Measurements from ENCODE around the gene LRRC23. TPM values are rescaled to one million over a fixed set of nuclear protein-coding genes. Genes with fewer than 3 reads are reported as not detected.
"Not testable (repeated sequence)": the region's sequence is repeated elsewhere in the genome, so short reads cannot be mapped to it uniquely, and the experiment has no call there.

LRRC23 gene
- total RNA-seq, 1 donor from 2014 or later: 14.5 TPM

DNA sequence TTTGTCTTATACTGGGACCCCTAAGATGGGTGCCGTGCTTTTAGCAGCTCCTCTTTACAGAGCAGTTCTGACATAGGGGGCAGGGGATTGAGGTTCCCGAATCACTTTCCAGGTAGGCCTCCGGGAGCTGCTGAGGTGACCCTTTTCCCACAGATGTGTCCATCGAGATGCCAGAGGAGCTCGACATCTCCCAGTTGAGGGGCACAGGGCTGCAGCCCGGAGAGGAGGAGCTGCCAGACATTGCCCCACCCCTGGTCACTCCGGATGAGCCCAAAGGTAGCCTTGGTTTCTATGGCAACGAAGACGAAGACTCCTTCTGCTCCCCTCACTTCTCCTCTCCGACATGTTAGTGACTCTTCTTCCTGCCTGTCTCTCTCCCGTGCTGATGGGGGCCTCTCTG lies 41.6 kb upstream of the LRRC23 start:
- TF ChIP-seq, protein P1, sequence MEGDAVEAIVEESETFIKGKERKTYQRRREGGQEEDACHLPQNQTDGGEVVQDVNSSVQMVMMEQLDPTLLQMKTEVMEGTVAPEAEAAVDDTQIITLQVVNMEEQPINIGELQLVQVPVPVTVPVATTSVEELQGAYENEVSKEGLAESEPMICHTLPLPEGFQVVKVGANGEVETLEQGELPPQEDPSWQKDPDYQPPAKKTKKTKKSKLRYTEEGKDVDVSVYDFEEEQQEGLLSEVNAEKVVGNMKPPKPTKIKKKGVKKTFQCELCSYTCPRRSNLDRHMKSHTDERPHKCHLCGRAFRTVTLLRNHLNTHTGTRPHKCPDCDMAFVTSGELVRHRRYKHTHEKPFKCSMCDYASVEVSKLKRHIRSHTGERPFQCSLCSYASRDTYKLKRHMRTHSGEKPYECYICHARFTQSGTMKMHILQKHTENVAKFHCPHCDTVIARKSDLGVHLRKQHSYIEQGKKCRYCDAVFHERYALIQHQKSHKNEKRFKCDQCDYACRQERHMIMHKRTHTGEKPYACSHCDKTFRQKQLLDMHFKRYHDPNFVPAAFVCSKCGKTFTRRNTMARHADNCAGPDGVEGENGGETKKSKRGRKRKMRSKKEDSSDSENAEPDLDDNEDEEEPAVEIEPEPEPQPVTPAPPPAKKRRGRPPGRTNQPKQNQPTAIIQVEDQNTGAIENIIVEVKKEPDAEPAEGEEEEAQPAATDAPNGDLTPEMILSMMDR (conservative IDR thresholded peaks at IDR 0.05; ENCODE audit: low read depth, low read length): no peak
- H3K4me3 ChIP-seq (ENCODE audit: low read depth, low read length): no peak overlapping the region
- no peak for DNase-seq (ENCODE audit: low read depth)

DNA sequence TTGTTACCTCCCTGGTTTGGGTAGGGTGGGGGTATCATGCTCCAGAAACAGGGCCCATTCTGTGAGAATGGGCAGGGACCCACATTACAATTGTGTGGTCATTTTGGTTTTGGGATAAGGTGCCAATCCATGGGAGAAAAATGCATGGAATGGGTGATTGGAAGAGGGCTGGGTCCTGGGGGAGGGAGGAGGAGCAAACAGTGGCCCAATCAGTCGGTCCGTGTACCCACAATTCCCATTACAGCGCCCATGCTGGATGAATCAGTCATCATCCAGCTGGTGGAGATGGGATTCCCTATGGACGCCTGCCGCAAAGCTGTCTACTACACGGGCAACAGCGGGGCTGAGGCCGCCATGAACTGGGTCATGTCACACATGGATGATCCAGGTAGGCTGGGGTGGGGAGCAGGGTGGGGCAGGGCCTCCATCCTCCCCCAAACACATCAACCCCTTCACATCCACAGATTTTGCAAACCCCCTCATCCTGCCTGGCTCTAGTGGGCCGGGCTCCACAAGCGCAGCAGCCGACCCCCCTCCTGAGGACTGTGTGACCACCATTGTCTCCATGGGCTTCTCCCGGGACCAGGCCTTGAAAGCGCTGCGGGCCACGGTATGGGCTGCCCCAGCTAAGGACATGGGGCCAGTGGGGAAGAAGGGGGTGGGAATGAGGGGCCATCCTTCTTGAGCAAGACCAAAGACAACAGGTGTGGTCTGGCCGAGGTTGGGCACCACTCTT lies 40.9 kb upstream of the LRRC23 start:
- DNase-seq (ENCODE audit: low read depth): no peak
- no peak overlapping the region for H3K4me3 ChIP-seq (ENCODE audit: low read depth, low read length)
- TF ChIP-seq, protein P1 (conservative IDR thresholded peaks at IDR 0.05; ENCODE audit: low read depth, low read length): no peak

DNA sequence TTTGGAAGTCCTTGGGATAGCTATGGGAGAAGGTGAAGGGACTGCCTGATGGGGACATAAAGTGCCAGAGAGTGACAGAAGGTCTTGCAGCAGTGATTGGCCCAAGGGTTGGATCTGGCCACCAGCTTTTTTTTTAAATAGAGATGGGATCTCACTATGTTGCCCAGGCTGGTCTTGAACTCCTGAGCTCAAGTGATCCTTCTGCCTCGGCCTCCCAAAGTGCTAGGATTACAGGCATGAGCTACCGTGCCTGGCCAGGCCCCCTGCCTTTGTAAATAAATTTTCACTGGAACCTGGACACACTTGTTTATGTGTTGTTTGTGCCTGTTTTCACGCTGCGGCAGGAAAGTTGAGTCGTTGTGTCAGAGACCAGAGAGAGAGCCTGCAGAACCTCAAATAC lies 39.3 kb upstream of the LRRC23 start:
- not testable (repeated sequence) for H3K4me3 ChIP-seq (ENCODE audit: low read depth, low read length); DNase-seq (ENCODE audit: low read depth)

DNA sequence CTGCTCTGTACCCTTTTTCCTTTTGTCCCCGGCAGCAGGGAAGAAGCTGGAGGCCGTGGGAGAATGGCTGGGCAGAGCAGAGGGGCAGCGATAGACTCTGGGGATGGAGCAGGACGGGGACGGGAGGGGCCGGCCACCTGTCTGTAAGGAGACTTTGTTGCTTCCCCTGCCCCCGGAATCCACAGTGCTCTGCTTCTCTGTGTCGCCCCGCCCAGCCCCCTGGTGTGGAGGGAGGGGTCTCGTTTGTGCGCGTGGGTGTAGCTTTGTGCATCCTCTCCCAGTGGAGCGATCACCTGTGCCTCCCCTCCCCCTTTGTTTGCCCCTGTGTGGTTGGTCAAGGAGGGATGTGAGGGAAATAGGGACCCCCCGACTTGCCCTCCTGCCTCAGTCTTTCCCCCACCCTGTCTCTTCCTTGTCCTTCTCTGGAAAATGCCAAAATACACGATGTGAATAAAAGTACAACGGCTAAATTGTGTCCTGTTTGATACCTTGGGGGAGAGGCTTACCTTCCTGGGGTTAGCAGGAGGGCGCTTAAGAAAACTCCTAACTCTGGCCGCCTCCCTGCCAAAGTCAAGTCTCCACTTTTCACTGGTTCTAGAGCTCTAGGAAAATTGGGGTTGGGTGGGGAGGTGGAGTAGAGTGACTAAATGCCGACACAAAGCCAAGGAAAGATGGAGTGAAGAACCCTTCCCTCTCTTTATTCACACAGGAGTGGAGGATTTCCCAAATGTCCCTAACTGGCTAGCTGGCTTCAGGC lies 38.3 kb upstream of the LRRC23 start:
- DNase-seq (ENCODE audit: low read depth): no peak
- TF ChIP-seq, protein P1 (conservative IDR thresholded peaks at IDR 0.05; ENCODE audit: low read depth, low read length): no peak
- H3K4me3 ChIP-seq (ENCODE audit: low read depth, low read length): peak overlapping the region; percentile 89

DNA sequence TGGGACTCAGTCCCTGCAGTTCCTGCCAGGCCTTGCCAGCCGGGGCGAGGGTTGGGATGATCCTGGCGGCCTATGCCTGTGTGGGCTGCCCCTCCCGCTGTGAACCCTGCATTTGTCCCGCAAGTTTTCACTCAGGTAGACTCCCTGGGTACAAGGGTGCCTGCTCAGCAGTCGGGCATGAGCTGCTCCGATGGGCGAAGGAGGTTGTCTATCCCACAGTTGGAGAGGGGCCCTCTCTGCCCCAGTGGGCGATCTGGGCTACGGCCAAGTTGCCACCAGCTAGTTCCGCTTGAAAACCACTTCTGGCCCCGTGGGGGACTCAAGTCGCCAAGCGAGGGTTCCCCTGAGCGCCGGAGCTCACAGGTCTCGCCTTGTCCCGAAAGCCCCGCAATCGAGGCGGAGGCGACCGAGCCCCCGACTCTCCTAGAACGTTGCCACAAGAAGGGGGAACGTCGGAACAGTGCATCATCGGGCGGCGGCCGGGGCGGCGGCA lies 37.7 kb upstream of the LRRC23 start:
- TF ChIP-seq, protein P1 (conservative IDR thresholded peaks at IDR 0.05; ENCODE audit: low read depth, low read length): no peak

DNA sequence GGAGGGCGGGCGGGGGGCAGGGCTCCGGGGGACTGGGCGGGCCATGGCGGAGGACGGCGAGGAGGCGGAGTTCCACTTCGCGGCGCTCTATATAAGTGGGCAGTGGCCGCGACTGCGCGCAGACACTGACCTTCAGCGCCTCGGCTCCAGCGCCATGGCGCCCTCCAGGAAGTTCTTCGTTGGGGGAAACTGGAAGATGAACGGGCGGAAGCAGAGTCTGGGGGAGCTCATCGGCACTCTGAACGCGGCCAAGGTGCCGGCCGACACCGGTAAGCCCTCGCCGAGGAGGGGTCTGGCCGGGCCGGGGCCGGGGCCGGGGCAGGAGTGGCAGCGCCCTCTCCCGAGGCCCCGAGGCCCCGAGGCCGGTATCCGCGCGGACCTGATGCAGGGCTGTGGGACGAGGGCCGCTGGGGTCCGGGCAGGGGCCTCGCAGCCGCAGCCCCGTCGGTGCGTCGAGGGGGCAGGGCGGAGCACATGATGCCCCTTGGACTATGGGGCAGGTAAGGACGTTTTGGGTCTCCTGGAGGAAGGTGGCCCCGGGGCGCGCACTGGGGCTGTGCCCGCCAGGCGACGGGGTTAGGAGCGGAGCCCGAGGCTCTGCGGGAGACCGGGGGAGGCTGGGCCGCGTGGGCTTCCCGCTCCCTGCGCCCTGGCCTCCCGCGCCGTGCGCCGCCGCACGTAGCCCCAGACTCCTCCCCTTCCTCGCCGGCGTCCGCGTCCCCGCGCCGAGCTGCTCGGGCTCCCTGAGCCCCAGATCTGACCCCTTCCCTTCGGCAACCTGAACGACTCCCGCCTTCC lies 37.0 kb upstream of the LRRC23 start, which contains the start of gene TPI1:
TPI1 (plus strand) TSS at position 119 of the 798 bp plus-strand sequence; CDS start at position 155, 36 bp downstream.
- TF ChIP-seq, protein P1 (conservative IDR thresholded peaks at IDR 0.05; ENCODE audit: low read depth, low read length): no peak
- H3K4me3 ChIP-seq (ENCODE audit: low read depth, low read length): peak within 1 kb of the TSS; percentile 89
- DNase-seq (ENCODE audit: low read depth): no peak

More for the DNA sequence above, 37.7 kb upstream of the LRRC23 start:
- peak overlapping the region; percentile 89 for H3K4me3 ChIP-seq (ENCODE audit: low read depth, low read length)
- DNase-seq (ENCODE audit: low read depth): no peak

Data from epithelial cell of proximal tubule (primary cell).